CD4-positive, alpha-beta T cell treated with Interferon gamma for 1 hour (primary cell): Measurements from ENCODE around the gene RNU7-1.

Source experiments
- DNase-seq: peaks from one replicate; pipeline ENCODE4 v3.0.0-alpha.2; 2020

The RNU7-1 gene

GRCh38 chr12:6966351-6966750 is 22.7 kb downstream of the RNU7-1 start:
- DNase-seq = no peak

GRCh38 chr12:6967651-6968100 is 24.1 kb downstream of the RNU7-1 start:
- no peak for DNase-seq

GRCh38 chr12:6968426-6968825 is 24.8 kb downstream of the RNU7-1 start:
- DNase-seq = no peak

- no peak for DNase-seq
Measured at GRCh38 chr12:6970096-6970527, 26.5 kb downstream of the RNU7-1 start.

GRCh38 chr12:6974180-6974579 is 30.6 kb downstream of the RNU7-1 start:
- DNase-seq = no peak

GRCh38 chr12:6975297-6976032 is 31.8 kb downstream of the RNU7-1 start:
- DNase-seq = no peak

- DNase-seq = no peak
Measured at GRCh38 chr12:6977653-6978052, 34.0 kb downstream of the RNU7-1 start.

- no peak for DNase-seq
Measured at GRCh38 chr12:6978188-6978587, 34.6 kb downstream of the RNU7-1 start.

GRCh38 chr12:6978611-6979011 is 35.0 kb downstream of the RNU7-1 start:
- no peak for DNase-seq

- DNase-seq = no peak
Measured at GRCh38 chr12:6979021-6979420, 35.4 kb downstream of the RNU7-1 start.

GRCh38 chr12:6979453-6979852 is 35.8 kb downstream of the RNU7-1 start:
- no peak for DNase-seq

GRCh38 chr12:6980075-6980474 is 36.5 kb downstream of the RNU7-1 start:
- no peak for DNase-seq

- no peak for DNase-seq
Measured at GRCh38 chr12:6980740-6981139, 37.1 kb downstream of the RNU7-1 start.

- no peak for DNase-seq
Measured at GRCh38 chr12:6981152-6982052, 37.8 kb downstream of the RNU7-1 start.

GRCh38 chr12:6982532-6982931 is 38.9 kb downstream of the RNU7-1 start:
- DNase-seq = no peak

GRCh38 chr12:6987956-6988553 is 44.4 kb downstream of the RNU7-1 start:
- DNase-seq = no peak
